ENCODE results near the gene ARHGDIG.
"Not testable (repeated sequence)": the region's sequence is repeated elsewhere in the genome, so short reads cannot be mapped to it uniquely, and the experiment has no call there.

ARHGDIG gene

DNA sequence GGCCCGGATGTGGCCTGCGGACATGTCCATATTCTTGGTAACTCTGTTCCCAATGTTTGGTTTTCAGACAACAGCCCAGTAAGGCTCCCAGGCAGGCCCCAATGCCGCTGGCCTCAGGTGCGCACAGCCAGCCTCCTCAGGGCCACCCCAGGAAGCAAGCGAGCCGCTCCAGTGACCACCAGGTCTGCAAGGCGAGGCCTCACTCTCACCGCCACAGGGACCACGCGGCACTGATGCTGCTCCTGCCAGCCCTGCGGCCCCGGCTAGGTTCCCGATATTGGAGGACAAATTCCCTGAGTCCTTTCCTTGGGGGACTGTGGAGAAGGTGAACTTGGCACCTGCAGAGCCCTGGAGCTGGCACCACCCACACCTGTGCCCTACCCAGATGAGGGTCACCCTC, 21.6 kb downstream of the ARHGDIG start:
- no peak for DNase-seq

DNA sequence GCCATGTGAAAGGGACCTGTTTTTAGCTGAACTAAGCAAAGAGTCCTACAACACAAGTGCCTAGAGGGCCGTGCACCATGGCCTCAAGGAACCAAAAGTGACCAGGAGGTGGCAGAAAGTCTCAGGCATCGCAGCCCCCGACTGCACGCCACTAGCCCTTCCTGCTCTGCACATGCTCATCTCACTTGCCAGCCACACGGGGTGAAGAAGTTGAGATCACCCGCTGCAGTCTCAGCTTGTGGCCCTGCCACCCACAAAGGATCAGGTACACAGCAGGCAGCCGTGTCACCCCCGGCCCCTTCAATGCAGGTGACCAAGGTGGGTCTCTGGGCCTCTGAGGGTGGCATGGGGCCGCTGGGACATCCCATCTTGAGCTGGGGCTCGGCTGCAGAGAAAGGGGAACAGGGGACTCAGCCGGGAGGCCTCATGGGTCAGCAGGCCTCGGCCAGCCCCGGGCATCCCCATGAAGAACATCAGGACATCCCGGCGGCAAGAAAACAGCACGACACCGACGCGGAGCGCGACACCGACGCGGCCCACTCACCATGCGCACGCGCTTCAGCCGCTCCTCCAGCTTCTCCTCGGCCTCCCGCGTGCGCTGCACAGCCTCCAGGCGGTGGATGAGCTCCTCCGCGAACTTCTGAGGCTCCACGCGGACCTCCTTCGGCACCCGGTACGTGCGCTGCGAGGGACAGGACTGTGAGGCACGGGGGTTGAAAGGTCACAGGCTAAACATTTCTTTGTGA, 23.5 kb downstream of the ARHGDIG start:
- DNase-seq = peak; percentile 20

DNA sequence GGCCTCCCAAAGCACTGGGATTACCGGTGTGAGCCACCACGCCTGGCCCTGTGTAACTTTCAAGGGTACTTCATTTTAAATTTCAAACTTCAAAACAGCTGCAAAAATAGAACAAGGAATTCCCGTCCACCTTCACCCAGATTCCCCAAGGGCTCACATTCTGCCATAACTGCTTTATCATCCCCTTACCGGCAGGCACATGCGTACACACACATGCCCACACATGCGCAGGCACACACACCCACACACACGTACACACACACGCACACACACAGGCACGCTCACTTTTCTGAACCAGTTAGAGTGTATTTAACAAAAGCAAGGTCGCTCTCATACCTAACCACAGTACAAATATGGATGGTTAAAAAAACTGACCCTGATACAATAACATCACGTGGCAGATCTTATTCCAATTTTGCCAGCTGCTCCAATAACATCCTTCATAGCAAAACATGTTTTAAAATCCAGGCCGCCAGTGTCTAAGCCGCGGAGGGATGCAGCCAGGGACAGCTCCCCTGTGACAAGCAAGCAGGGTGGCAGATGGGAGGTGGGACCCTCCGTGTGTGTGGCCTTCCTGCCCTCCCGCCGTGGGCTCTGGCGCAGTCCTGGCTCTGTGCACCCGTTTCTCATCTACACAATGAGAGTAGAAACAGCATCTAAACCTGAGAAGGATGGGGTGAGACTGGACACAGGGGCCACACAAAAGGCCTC, 25.7 kb downstream of the ARHGDIG start:
- DNase-seq = no peak

- DNase-seq = no peak
These were observed 26.6 kb downstream of the ARHGDIG start for GRCh38 chr16:306911-307370.

DNA sequence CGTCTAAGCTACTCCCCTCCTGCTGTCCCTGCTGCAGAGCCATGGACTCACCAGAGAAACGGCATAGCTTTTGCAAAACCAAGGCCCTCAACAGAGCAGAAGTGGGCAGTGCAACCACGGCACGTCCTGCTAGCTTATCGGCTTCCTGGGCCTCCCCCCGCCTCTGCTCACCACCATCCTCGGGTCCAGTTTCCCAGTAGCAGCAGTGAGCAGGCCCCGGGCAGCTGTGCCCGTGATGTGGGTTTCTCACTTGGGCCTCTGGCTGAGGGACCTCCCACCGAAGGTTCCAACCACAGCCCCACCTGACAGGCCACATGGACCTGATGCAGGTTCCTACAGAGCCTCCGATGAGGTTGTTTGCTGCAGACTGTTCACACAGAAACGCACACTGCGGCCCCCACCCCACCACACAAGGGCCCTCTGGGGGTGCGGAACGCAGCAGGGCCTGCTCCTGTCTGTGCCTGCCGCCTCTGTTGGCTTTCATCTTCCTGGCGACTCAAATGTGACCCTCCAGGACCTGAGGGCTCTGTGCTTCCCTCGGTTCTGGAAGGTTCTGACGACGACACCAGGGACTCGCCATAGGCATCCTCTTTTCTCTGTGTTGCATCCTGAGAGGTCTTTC, 27.4 kb downstream of the ARHGDIG start:
- DNase-seq = no peak

- DNase-seq = no peak
These were observed 29.1 kb downstream of the ARHGDIG start for GRCh38 chr16:309476-309875.

DNA sequence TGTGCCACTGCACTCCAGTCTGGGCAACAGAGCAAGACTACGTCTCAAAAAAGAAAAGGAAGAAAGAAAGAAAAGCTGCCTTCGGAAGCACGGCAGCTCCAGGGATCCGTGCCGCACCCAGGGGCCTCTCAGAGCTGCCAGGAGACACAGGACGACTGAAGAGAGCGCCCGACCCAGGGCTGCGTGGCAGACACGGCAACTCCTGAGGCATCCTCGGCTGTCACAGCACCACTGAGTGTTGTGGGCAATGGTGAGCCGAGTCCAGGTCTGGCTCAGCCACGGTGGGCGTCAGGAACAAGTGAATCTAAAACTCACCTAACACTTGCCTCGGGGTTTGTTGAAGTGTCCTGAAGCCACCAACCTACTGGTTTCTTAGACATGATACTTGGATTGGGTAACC, 31.3 kb downstream of the ARHGDIG start:
- DNase-seq = no peak

DNA sequence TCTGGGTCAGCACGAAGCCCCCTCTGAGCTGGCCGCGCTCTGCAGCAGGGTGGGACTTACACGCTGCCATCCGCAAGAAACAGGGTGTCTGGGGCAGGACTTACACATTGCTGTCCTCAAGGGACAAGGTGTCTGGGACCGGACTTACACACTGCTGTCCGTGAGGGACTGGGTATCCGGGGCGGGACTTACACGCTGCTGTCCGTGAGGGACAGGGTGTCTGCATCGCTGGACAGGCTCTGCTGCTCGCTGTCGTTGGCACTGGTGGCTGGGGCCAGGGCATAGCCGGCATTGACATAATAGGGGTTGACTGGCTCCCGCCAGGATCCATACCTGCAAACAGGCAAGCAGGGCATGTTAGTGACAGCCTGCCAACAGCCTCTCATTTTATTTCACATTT, 34.0 kb downstream of the ARHGDIG start:
- no peak for DNase-seq

DNA sequence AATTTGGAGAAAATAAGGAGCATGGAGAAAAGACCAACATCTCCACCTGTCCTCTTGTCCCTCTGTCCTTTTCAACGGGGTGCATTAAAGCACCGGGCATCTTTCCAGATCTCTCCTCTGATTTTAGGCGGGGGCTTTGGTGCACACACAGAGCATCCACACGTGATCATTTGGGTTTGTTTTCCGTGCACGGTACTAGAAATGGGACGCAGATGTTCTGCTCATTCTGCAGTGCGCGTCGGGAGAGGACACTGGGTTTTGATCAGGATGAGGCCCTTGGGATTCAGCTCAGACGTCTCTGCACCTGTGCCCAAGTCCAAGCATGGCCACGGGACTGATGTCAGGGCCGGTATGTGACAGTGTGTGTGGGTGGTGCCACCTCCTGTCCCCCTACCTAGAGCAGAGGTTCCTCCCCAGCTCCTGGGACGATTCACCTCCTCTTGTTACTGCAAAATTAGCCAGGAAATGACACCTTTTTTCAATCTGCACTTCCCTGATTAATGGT, 34.5 kb downstream of the ARHGDIG start:
- DNase-seq = no peak

- no peak for DNase-seq
These were observed 36.5 kb downstream of the ARHGDIG start for GRCh38 chr16:316741-317464.

- DNase-seq = no peak
These were observed 37.2 kb downstream of the ARHGDIG start for GRCh38 chr16:317583-317982.

DNA sequence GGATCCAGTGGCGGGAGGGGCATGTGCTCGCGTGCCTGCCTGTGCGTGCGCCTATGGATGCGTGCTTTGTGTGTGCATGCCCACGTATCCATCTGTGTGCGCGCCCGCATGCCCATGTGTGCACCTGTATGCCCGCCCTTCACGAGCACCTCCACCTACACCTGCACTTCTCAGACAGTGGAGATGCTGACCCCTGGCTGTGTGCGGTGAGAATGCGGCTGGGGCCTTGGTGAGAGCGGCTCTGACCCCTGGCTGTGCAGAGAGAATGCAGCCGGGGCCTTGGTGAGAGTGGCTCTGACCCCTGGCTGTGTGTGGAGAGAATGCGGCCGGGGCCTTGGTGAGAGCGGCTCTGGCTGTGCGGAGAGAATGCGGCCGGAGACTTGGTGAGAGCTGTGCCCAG, 38.2 kb downstream of the ARHGDIG start:
- DNase-seq = no peak

- no peak for DNase-seq
These were observed 39.8 kb downstream of the ARHGDIG start for GRCh38 chr16:320206-320605.

- DNase-seq = no peak
These were observed 41.1 kb downstream of the ARHGDIG start for GRCh38 chr16:321532-321931.

DNA sequence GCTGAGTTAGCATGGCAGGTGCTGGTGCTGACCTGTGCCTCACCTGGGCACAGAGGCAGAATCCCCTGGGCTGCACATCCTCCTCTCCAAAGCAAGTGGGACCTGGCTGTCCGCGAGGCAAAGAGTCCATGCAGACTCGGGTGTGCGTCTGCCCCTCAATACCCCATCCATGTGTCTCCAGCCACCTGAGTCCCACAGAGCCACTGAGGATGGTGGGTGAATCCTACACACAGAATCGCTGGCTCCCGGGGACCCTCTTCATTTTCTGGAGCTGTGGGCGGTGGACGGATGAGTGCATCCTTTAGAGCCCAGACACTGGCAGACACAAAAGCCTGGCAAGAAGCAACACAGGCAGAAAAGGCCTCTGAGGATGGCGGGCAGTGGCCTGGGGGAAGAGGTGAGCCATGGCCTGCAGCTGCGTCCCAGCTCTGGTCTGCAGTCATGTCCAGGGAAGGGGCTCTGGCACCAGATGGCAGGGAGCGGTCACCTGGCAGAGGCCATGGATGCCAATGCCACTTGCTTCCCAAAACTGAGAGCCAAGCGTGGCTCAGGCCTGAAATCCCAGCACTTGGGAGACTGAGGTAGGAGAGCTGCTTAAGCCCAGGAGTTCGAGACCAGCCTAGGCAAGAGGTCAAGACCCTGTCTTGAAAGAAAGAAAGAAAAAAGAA, 42.2 kb downstream of the ARHGDIG start:
- DNase-seq = no peak

DNA sequence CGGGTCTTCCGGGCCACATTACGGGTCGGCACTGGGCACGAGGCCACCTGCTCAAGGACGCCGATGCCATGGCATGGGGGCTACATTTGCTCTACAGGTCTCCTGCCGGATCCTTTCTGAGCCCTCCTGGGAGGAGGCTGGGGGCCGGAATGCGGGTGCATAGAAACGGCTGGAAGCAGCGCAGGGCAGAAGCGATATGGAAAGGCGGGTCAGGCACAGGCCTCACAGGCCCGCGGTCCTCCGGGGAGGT, 43.7 kb downstream of the ARHGDIG start:
- no peak for DNase-seq

GRCh38 chr16:324451-325334, 44.3 kb downstream of the ARHGDIG start:
- DNase-seq = peak; percentile 83

GRCh38 chr16:325375-326145, 45.2 kb downstream of the ARHGDIG start:
- DNase-seq = no peak

DNA sequence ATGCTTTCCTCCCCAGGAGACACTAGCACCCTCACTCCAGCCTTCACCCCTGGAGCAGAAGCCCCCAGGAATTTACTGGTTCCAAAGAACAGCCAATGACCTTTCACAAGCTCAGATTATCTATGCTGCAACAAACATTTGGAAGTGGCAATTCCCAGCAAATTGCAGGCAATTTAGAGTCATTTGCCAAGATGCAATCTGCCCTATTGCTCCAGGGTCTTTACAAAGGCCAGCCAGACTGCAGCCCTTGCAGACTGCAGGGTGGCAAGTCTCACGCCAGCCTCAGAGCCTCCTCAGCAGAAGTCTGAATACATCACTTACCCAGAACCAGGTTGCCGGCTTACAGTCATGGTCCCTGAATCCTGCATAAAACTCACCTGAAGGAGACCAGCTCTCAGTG, 50.4 kb downstream of the ARHGDIG start:
- no peak for DNase-seq

- not testable (repeated sequence) for DNase-seq
These were observed 50.9 kb downstream of the ARHGDIG start for GRCh38 chr16:331181-331814.

Measured in CD4-positive, alpha-beta T cell treated with Interleukin-10 for 1 hour (primary cell).